ENCODE results near the gene EEF2KMT. TPM values are rescaled to one million over a fixed set of nuclear protein-coding genes. Genes with fewer than 3 reads are reported as not detected.

EEF2KMT gene
- total and polyA plus RNA-seq, 9 of the 15 experiments (the other 6 are each of a cell fraction or from before 2014, with no cell fraction given), result 4.2 to 22.7 (median 12.8) TPM

- Histone ChIP-seq H3K27ac (ENCODE audit: extremely low read depth, low read depth, low read length) (no peak overlapping the region), H3K36me3 (ENCODE audit: control insufficient read depth, insufficient read depth, low read length) (no peaks in the 10 kb centered on the region), H3K27me3 (ENCODE audit: control insufficient read depth in 2 of 2, insufficient read depth in 2 of 2, low read length in 2 of 2) (peaks cover 46 to 53% of the 10 kb centered on the region in 2 experiments), H4K20me1 (replicated peaks; ENCODE audit: control insufficient read depth, insufficient read depth, low read length) (peaks cover 18% of the 10 kb centered on the region), H3K9me1 (ENCODE audit: control insufficient read depth, insufficient read depth, low read length) (no peaks in the 10 kb centered on the region), H3K4me2 (ENCODE audit: insufficient read depth, low read length) (no peak overlapping the region), H3K4me3 (no peak overlapping the region), H3K9ac (ENCODE audit: insufficient read depth in 1 of 2, low read depth in 2 of 2, low read length in 2 of 2) (no peak overlapping the region), H2AFZ (ENCODE audit: low read depth, low read length) (no peak overlapping the region), H3K4me1 (replicated peaks in 1 of 2; ENCODE audit: control insufficient read depth in 2 of 2, insufficient read depth in 2 of 2, low read length in 2 of 2) (no peaks in the 10 kb centered on the region; a peak in 1 of 5 replicates), H3K79me2 (ENCODE audit: control insufficient read depth, insufficient read depth, low read length) (no peaks in the 10 kb centered on the region), H3K9me3 (replicated peaks; ENCODE audit: control insufficient read depth, insufficient read depth, low read depth, low read length) (no peaks in the 10 kb centered on the region)
- in situ Hi-C loops (cut with MboI) (no loop called here), intact Hi-C loops (cut with micrococcal nuclease) (no loop called here)
- ChIA-PET CTCF (ENCODE audit: low intra/inter-chr PET ratio) (no interaction called here), POLR2A (interaction anchor here (0.6 to 0.8 kb wide), 3 partner anchors 11 to 59 kb away, joined by 3 to 4 read pairs (median 3); no protein-coding TSS in a partner anchor)
- TF ChIP-seq TCF3 (CRISPR knock-in tag; IDR thresholded peaks at IDR 0.05), result no peak
- no peak for TF ChIP-seq MYC (IDR thresholded peaks at IDR 0.05; ENCODE audit: low read depth, low read length)
- no peak for TF ChIP-seq MYC (CRISPR knock-in tag; IDR thresholded peaks at IDR 0.05; ENCODE audit: borderline replicate concordance, low read depth)
- no peak for TF ChIP-seq NR1H2 (CRISPR knock-in tag; IDR thresholded peaks at IDR 0.05)
- TF ChIP-seq CHD4 (IDR thresholded peaks at IDR 0.05; ENCODE audit: insufficient read depth, insufficient replicate concordance, low read depth, low read length, poor library complexity, severe bottlenecking), result no peak
- TF ChIP-seq ESRRB (CRISPR knock-in tag; IDR thresholded peaks at IDR 0.05; ENCODE audit: borderline replicate concordance), result no peak
- no peak for TF ChIP-seq POLR2AphosphoS5 (IDR thresholded peaks at IDR 0.05; ENCODE audit: control insufficient read depth, insufficient read depth, low read depth, low read length)
- TF ChIP-seq HDAC2 (IDR thresholded peaks at IDR 0.05), result no peak
- TF ChIP-seq, protein P1, sequence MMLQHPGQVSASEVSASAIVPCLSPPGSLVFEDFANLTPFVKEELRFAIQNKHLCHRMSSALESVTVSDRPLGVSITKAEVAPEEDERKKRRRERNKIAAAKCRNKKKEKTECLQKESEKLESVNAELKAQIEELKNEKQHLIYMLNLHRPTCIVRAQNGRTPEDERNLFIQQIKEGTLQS (IDR thresholded peaks at IDR 0.05), result no peak
- TF ChIP-seq, protein P1 (CRISPR knock-in tag; conservative IDR thresholded peaks at IDR 0.05), result no peak
- no peak for TF ChIP-seq ZNF146 (CRISPR knock-in tag; IDR thresholded peaks at IDR 0.05; ENCODE audit: unreplicated experiment)
- TF ChIP-seq HDAC8 (tag; IDR thresholded peaks at IDR 0.05), result no peak
- TF ChIP-seq, protein P2, sequence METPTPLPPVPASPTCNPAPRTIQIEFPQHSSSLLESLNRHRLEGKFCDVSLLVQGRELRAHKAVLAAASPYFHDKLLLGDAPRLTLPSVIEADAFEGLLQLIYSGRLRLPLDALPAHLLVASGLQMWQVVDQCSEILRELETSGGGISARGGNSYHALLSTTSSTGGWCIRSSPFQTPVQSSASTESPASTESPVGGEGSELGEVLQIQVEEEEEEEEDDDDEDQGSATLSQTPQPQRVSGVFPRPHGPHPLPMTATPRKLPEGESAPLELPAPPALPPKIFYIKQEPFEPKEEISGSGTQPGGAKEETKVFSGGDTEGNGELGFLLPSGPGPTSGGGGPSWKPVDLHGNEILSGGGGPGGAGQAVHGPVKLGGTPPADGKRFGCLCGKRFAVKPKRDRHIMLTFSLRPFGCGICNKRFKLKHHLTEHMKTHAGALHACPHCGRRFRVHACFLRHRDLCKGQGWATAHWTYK (CRISPR knock-in tag; IDR thresholded peaks at IDR 0.05), result no peak
- TF ChIP-seq, protein P3, sequence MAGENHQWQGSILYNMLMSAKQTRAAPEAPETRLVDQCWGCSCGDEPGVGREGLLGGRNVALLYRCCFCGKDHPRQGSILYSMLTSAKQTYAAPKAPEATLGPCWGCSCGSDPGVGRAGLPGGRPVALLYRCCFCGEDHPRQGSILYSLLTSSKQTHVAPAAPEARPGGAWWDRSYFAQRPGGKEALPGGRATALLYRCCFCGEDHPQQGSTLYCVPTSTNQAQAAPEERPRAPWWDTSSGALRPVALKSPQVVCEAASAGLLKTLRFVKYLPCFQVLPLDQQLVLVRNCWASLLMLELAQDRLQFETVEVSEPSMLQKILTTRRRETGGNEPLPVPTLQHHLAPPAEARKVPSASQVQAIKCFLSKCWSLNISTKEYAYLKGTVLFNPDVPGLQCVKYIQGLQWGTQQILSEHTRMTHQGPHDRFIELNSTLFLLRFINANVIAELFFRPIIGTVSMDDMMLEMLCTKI (IDR thresholded peaks at IDR 0.05; ENCODE audit: partially characterized antibody), result no peak
- no peak for TF ChIP-seq HIVEP1 (CRISPR knock-in tag; IDR thresholded peaks at IDR 0.05)
- TF ChIP-seq MED1 (CRISPR knock-in tag; IDR thresholded peaks at IDR 0.05; ENCODE audit: borderline replicate concordance), result no peak
- FAIRE-seq (no peak), DNase-seq (ENCODE audit: extremely low read depth in 1 of 4, low spot score in 3 of 4) (no peak), ATAC-seq (no peak)
- BruUV-seq (replicated peaks), result no TSS peak
- 6% methylated on average over 8 of the region's 8 CpGs for WGBS (ENCODE audit: insufficient coverage, low coverage, missing lambda C conversion rate)
Measured at GRCh38 chr16:5044011-5044540, 53.5 kb downstream of the EEF2KMT start.

All from K562 (cell line).